IMR-90 (cell line): ENCODE data around the gene COL7A1. TPM values are rescaled to one million over a fixed set of nuclear protein-coding genes. Genes with fewer than 3 reads are reported as not detected.

Experiments used
- ATAC-seq: fragments of 200-7000 bp; cut with Tn5 transposase; 2 replicates; pipeline ENCODE4 v1.9.1; 2020; ENCODE audit warnings: low read depth, mild to moderate bottlenecking, moderate library complexity
- BruUV-seq: library from RNA; stranded (reverse); fragments of 400-500 nt; replicated peaks from 2 replicates; lab custom pipeline; 2021; lab: Mats Ljungman, UMichigan
- CTCF ChIA-PET: fragments of 300-600 bp; formaldehyde crosslinking; extraction: SDS; loops from one replicate; lab custom pipeline; 2021; ENCODE audit warnings: antibody characterized with exemption; lab: Yijun Ruan, JAX
- POLR2A ChIA-PET: fragments of 300-600 bp; sonication (Branson Sonifier 250); formaldehyde crosslinking; loops from one replicate; lab custom pipeline; 2022; ENCODE audit warnings: antibody characterized with exemption; ENCODE audit not compliant: unreplicated experiment; lab: Charles Lee
- DNase-seq: peaks from one replicate; pipeline ENCODE4 v3.0.0; 2013
- H2AFZ ChIP-seq: replicated peaks from 2 replicates; pipeline ENCODE3; 2013; ENCODE audit warnings: low read length, mild to moderate bottlenecking; ENCODE audit not compliant: poor library complexity
- H2AK5ac ChIP-seq: 2 replicates; pipeline ENCODE4 v1.6.1; 2013; ENCODE audit warnings: low read depth, low read length, inconsistent platforms
- H2AK9ac ChIP-seq: replicated peaks from 2 replicates; pipeline ENCODE3; 2013; ENCODE audit warnings: mild to moderate bottlenecking, low read depth, low read length, moderate library complexity; ENCODE audit not compliant: poor library complexity
- H2BK120ac ChIP-seq: 2 replicates; pipeline ENCODE4 v1.6.1; 2013; ENCODE audit warnings: low read depth, low read length, inconsistent platforms
- H2BK15ac ChIP-seq: 3 replicates; pipeline ENCODE4 v1.6.1; 2013; ENCODE audit warnings: low read depth, low read length, inconsistent platforms
- H2BK20ac ChIP-seq: 2 replicates; pipeline ENCODE4 v1.6.1; 2013; ENCODE audit warnings: low read depth, mild to moderate bottlenecking, inconsistent platforms, low read length, moderate library complexity
- H2BK5ac ChIP-seq: 2 replicates; pipeline ENCODE4 v1.6.1; 2013; ENCODE audit warnings: mild to moderate bottlenecking, low read depth, low read length, inconsistent platforms; ENCODE audit not compliant: poor library complexity, severe bottlenecking
- H3K14ac ChIP-seq: replicated peaks from 2 replicates; pipeline ENCODE4 v1.6.1; 2013; ENCODE audit warnings: low read depth, low read length, inconsistent platforms
- H3K18ac ChIP-seq: 2 replicates; pipeline ENCODE4 v1.6.1; 2013; ENCODE audit warnings: low read depth, low read length, control low read depth
- H3K23ac ChIP-seq: 2 replicates; pipeline ENCODE4 v1.6.1; 2013; ENCODE audit warnings: low read depth, low read length, inconsistent platforms
- H3K27ac ChIP-seq: 2 replicates; pipeline ENCODE4 v1.5.1; 2013; ENCODE audit warnings: mild to moderate bottlenecking, control low read depth, low read length; ENCODE audit not compliant: insufficient read depth
- H3K27me3 ChIP-seq: 2 replicates; pipeline ENCODE4 v1.6.1; 2013; ENCODE audit warnings: low read length; ENCODE audit not compliant: control insufficient read depth, insufficient read depth
- H3K36me3 ChIP-seq: 2 replicates; pipeline ENCODE4 v1.6.1; 2013; ENCODE audit warnings: low read length, mixed read lengths; ENCODE audit not compliant: control insufficient read depth, insufficient read depth
- H3K4ac ChIP-seq: 2 replicates; pipeline ENCODE4 v1.6.1; 2013; ENCODE audit warnings: low read depth, low read length, inconsistent platforms
- H3K4me1 ChIP-seq: 2 replicates; pipeline ENCODE4 v1.6.1; 2013; ENCODE audit warnings: low read length, mixed read lengths; ENCODE audit not compliant: control insufficient read depth, insufficient read depth
- H3K4me2 ChIP-seq: 2 replicates; pipeline ENCODE4 v1.6.1; 2013; ENCODE audit warnings: low read depth, mild to moderate bottlenecking, control low read depth, low read length, moderate library complexity
- H3K4me3 ChIP-seq: 2 replicates; pipeline ENCODE4 v1.5.1; 2013; ENCODE audit warnings: low read depth, mild to moderate bottlenecking, control low read depth, low read length, moderate library complexity; ENCODE audit not compliant: insufficient read depth
- H3K56ac ChIP-seq: 2 replicates; pipeline ENCODE4 v1.6.1; 2013; ENCODE audit warnings: low read length, inconsistent platforms; ENCODE audit not compliant: insufficient read depth; ENCODE audit errors: extremely low read depth
- H3K79me1 ChIP-seq, 2 experiments: 2 replicates each; pipeline ENCODE4 v1.6.1; 2013; ENCODE audit warnings: low read length in 2 of 2, inconsistent platforms in 1 of 2, low read depth in 1 of 2
- H3K9ac ChIP-seq: 2 replicates; pipeline ENCODE4 v1.6.1; 2013; ENCODE audit warnings: low read depth, low read length, control low read depth
- H3K9me1 ChIP-seq: 2 replicates; pipeline ENCODE4 v1.6.1; 2013; ENCODE audit warnings: low read length, inconsistent platforms; ENCODE audit not compliant: insufficient read depth
- H3K9me3 ChIP-seq: 2 replicates; pipeline ENCODE4 v1.6.1; 2013; ENCODE audit warnings: low read length; ENCODE audit not compliant: control insufficient read depth, insufficient read depth
- H4K20me1 ChIP-seq: 2 replicates; pipeline ENCODE4 v1.6.1; 2013; ENCODE audit warnings: low read length, inconsistent platforms; ENCODE audit not compliant: insufficient read depth
- H4K5ac ChIP-seq: 2 replicates; pipeline ENCODE4 v1.6.1; 2013; ENCODE audit warnings: mild to moderate bottlenecking, low read depth, low read length, control low read depth
- H4K8ac ChIP-seq, 2 experiments: 2 replicates each; pipeline ENCODE4 v1.6.1; 2013; ENCODE audit warnings: low read depth in 2 of 2, low read length in 2 of 2, control low read depth in 1 of 2, inconsistent platforms in 1 of 2
- H4K91ac ChIP-seq: 2 replicates; pipeline ENCODE4 v1.6.1; 2013; ENCODE audit warnings: low read depth, low read length, inconsistent platforms; ENCODE audit not compliant: insufficient read depth
- BHLHE40 ChIP-seq: fragments of 150-350 bp; IDR thresholded peaks from 2 replicates; pipeline ENCODE4 v1.6.1; 2016; ENCODE audit warnings: mild to moderate bottlenecking, low read depth, low read length
- CEBPB ChIP-seq: IDR thresholded peaks from 2 replicates; pipeline ENCODE4 v1.6.1; 2012; ENCODE audit warnings: low read depth, low read length, improper control_type of control experiment
- CHD1 ChIP-seq: IDR thresholded peaks from 2 replicates; pipeline ENCODE4 v1.6.1; 2012; ENCODE audit warnings: low read depth, low read length, improper control_type of control experiment
- FOS ChIP-seq: fragments of 150-350 bp; IDR thresholded peaks from 2 replicates; pipeline ENCODE4 v1.6.1; 2016; ENCODE audit warnings: low read depth, low read length
- MAFK ChIP-seq: IDR thresholded peaks from 2 replicates; pipeline ENCODE4 v1.6.1; 2012; ENCODE audit warnings: low read depth, low read length, improper control_type of control experiment
- MAZ ChIP-seq: IDR thresholded peaks from 2 replicates; pipeline ENCODE4 v1.6.1; 2012; ENCODE audit warnings: low read depth, mild to moderate bottlenecking, low read length, improper control_type of control experiment, moderate library complexity, borderline replicate concordance
- NFE2L2 ChIP-seq: fragments of 150-350 bp; IDR thresholded peaks from 2 replicates; pipeline ENCODE4 v1.6.1; 2016; ENCODE audit warnings: low read depth, mild to moderate bottlenecking, low read length
- RCOR1 ChIP-seq: IDR thresholded peaks from 2 replicates; pipeline ENCODE4 v1.6.1; 2012; ENCODE audit warnings: mild to moderate bottlenecking, low read length, improper control_type of control experiment; ENCODE audit not compliant: insufficient replicate concordance
- SMC3 ChIP-seq: fragments of 150-350 bp; IDR thresholded peaks from 2 replicates; pipeline ENCODE4 v1.6.1; 2016; ENCODE audit warnings: low read depth, mild to moderate bottlenecking, antibody characterized with exemption, low read length, moderate library complexity
- WGBS, 2 experiments: methylation state at CpG; one replicate each; pipeline versions ENCODE4 v1.1.5 to v1.1.7; 2013; ENCODE audit warnings: missing lambda C conversion rate in 2 of 2; ENCODE audit not compliant: insufficient read length in 1 of 2; ENCODE audit errors: extremely low coverage in 2 of 2; 5-methylcytosine and 5-hydroxymethylcytosine counted together
- dilution Hi-C: fragments of 300-500 bp; cut with HindIII; formaldehyde crosslinking; loops from one replicate; pipeline ENCODE4 v1.14.3; 2018; ENCODE audit warnings: low sequenced_read_pairs; ENCODE audit not compliant: unreplicated experiment
- in situ Hi-C: fragments of 300-500 bp; cut with MboI; formaldehyde crosslinking; loops from 3 replicates; pipeline ENCODE4 v1.14.3; 2019; ENCODE audit warnings: low sequenced_read_pairs, inconsistent platforms, mixed read lengths
- intact Hi-C: fragments of 100-400 bp; cut with micrococcal nuclease; formaldehyde crosslinking; loops from 2 replicates; pipeline ENCODE4 v1.10.0; 2022
- polyA plus RNA-seq, 3 experiments: library from polyadenylated mRNA; depleted of rRNA; stranded (reverse); fragments of >200 nt; gene quantifications; 2 replicates each; pipeline ENCODE4 v1.2.3, GENCODE V29; 2012; ENCODE audit warnings: low replicate concordance in 1 of 3
- total RNA-seq: library from RNA; depleted of rRNA; stranded (reverse); fragments of >200 nt; gene quantifications from 2 replicates; pipeline ENCODE4 v1.2.3, GENCODE V29; 2012
- TF ChIP-seq, protein P1 (sequence below): fragments of 150-350 bp; IDR thresholded peaks from 2 replicates; pipeline ENCODE4 v1.6.1; 2016; ENCODE audit warnings: low read depth, mild to moderate bottlenecking, low read length, moderate library complexity, borderline replicate concordance
- TF ChIP-seq, protein P2 (sequence below): conservative IDR thresholded peaks from 2 replicates; pipeline ENCODE4 v1.5.1; 2012; ENCODE audit warnings: mild to moderate bottlenecking, low read depth, low read length, improper control_type of control experiment

Gene COL7A1
- total and polyA plus RNA-seq, 2 of the 4 experiments (the other 2 are of a cell fraction) = 4.1 to 20.3 TPM

DNA sequence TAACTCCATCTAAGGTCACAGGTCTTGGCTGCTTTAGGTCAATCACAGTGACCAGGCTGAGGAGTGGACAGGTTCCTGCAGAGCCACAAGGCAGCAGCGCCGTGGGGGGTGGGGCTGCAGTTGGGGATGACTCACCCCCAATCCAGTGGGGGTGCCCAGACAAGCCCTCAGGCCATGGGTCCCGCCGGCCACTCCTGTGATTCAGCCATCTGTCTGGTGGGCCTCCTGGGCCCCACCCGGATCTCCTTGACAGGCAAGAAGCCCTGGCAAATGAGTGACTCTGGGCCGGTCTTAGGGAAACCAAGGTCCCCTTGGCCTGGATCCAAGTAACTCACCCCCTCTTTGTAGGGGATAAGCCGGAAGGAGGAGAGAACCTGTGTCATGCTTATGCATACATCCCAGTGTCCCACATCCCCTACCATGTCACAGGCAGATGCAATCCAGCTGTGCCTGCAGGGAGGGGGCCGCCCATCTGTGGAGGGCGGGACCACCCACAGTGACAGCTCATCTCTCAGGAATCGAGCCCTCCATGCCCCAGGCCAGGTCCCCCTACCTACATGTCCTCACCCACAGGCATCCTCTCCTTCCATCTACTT is 495 bp upstream of the COL7A1 start:
- peak overlapping the region; percentile 71 for H3K56ac ChIP-seq
- no peak overlapping the region for H3K4me3 ChIP-seq
- H3K9me3 ChIP-seq = no peaks in the 10 kb centered on the region
- DNase-seq = peak; percentile 86
- H2AK5ac ChIP-seq = peak overlapping the region; percentile 100
- dilution Hi-C loops (no loop called here), in situ Hi-C loops (no loop called here), intact Hi-C loops (no loop called here)
- no peak overlapping the region for H3K9ac ChIP-seq
- ChIA-PET POLR2A (no interaction called here), CTCF (no interaction called here)
- peak overlapping the region; percentile 85 for H2BK120ac ChIP-seq
- H3K4ac ChIP-seq = peak overlapping the region; percentile 99
- H3K9me1 ChIP-seq = peaks cover 68% of the 10 kb centered on the region
- 5% methylated on average over 4 of the region's 10 CpGs; no CpG with 5 or more reads in 1 of the 2 experiments for WGBS, 2 experiments
- peak overlapping the region; percentile 72 for H4K5ac ChIP-seq
- peak overlapping the region; percentile 89 for H3K23ac ChIP-seq
- peaks cover 43% of the 10 kb centered on the region for H3K36me3 ChIP-seq
- peak overlapping the region; percentile 99 for H2BK20ac ChIP-seq
- peak overlapping the region; percentile 98 for H4K91ac ChIP-seq
- H3K4me2 ChIP-seq = peak overlapping the region; percentile 64
- H3K27me3 ChIP-seq = no peaks in the 10 kb centered on the region
- peaks cover 17% of the 10 kb centered on the region for H4K20me1 ChIP-seq
- peak overlapping the region; percentile 94 for H3K27ac ChIP-seq
- TF ChIP-seq, protein P1, sequence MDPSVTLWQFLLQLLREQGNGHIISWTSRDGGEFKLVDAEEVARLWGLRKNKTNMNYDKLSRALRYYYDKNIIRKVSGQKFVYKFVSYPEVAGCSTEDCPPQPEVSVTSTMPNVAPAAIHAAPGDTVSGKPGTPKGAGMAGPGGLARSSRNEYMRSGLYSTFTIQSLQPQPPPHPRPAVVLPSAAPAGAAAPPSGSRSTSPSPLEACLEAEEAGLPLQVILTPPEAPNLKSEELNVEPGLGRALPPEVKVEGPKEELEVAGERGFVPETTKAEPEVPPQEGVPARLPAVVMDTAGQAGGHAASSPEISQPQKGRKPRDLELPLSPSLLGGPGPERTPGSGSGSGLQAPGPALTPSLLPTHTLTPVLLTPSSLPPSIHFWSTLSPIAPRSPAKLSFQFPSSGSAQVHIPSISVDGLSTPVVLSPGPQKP = no peak
- TF ChIP-seq RCOR1 (no peak), SMC3 (no peak; the same call in 1 of the 2 replicates), MAFK (no peak), CEBPB (no peak), FOS (peak; percentile 98), BHLHE40 (peak; percentile 57; the same call in 1 of the 2 replicates), MAZ (no peak; the same call in 1 of the 2 replicates), CHD1 (peak; percentile 80; the same call in 1 of the 2 replicates), NFE2L2 (peak; percentile 60; the same call in 1 of the 2 replicates)
- TF ChIP-seq, protein P2, sequence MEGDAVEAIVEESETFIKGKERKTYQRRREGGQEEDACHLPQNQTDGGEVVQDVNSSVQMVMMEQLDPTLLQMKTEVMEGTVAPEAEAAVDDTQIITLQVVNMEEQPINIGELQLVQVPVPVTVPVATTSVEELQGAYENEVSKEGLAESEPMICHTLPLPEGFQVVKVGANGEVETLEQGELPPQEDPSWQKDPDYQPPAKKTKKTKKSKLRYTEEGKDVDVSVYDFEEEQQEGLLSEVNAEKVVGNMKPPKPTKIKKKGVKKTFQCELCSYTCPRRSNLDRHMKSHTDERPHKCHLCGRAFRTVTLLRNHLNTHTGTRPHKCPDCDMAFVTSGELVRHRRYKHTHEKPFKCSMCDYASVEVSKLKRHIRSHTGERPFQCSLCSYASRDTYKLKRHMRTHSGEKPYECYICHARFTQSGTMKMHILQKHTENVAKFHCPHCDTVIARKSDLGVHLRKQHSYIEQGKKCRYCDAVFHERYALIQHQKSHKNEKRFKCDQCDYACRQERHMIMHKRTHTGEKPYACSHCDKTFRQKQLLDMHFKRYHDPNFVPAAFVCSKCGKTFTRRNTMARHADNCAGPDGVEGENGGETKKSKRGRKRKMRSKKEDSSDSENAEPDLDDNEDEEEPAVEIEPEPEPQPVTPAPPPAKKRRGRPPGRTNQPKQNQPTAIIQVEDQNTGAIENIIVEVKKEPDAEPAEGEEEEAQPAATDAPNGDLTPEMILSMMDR = no peak
- peaks cover 30 to 82% of the 10 kb centered on the region in 2 experiments for H3K79me1 ChIP-seq
- peak overlapping the region; percentile 77 for H3K18ac ChIP-seq
- H3K4me1 ChIP-seq = peaks cover 54% of the 10 kb centered on the region
- H2AFZ ChIP-seq = peak overlapping the region; percentile 87
- H3K14ac ChIP-seq = peak overlapping the region; percentile 87
- no TSS peak for BruUV-seq
- H2BK5ac ChIP-seq = peak overlapping the region; percentile 97
- peak overlapping the region; percentile 98 for H2AK9ac ChIP-seq
- peak overlapping the region; percentile 97 for H2BK15ac ChIP-seq
- ATAC-seq = peak; percentile 46
- H4K8ac ChIP-seq = peak overlapping the region; percentile 85 to 90
